NCI-H345 treated with DMSO at 0.1 percent for 48 hours (cell line): ENCODE results near the gene IFNL4.

Source experiments
- DNase-seq: peaks from one replicate; lab custom pipeline; 2025; ENCODE audit not compliant: unreplicated experiment; lab: John Stamatoyannopoulos, UW

The IFNL4 gene

DNA sequence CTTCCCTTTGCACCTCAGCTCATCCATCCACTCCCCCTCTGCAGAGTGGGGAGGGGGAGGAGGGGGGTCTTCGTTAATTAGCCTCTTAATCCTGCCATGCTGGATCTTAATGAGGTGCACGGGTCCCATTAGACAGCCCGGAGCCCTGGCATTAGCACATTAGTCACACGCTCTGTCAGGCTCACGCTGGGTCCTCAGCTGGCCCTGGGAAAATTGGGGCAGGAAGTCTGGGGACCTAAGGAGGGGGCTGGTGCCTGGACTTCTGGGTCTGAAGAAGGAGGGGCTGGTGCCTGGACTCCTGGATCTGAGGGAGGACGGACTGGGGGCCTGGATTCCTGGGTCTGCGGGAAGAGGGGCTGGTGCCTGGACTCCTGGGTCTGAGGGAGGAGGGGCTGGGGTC is 52.3 kb downstream of the IFNL4 start:
- DNase-seq = no peak
